Adrenal gland (tissue), 12 donors: Measurements from ENCODE around the gene ADCY2. TPM values are rescaled to one million over a fixed set of nuclear protein-coding genes. Genes with fewer than 3 reads are reported as not detected.

ENCODE experiments used
- DNase-seq, 7 donors: peaks; one replicate each; pipeline ENCODE4 v3.0.0-alpha.2; 2019 to 2020
- H3K27ac ChIP-seq, 5 donors: fragments of 200-600 bp; sonication (generic) in 4 of 5; 1 replicate in 3 of 5; 2 replicates in 2 of 5; pipeline versions ENCODE4 v1.5.1 to v1.8.0; 2016 to 2020; ENCODE audit warnings: mild to moderate bottlenecking in 1 of 5
- H3K27me3 ChIP-seq: fragments of 200-600 bp; 2 replicates; pipeline ENCODE4 v1.8.0; 2021
- H3K36me3 ChIP-seq, 2 donors: fragments of 200-600 bp; replicated peaks in 1 of 2; 1 replicate in 1 of 2; 2 replicates in 1 of 2; pipeline versions ENCODE4 v1.5.1 to v1.8.0; 2018 to 2022
- H3K4me1 ChIP-seq, 2 donors: fragments of 200-600 bp; replicated peaks in 1 of 2; 1 replicate in 1 of 2; 2 replicates in 1 of 2; pipeline versions ENCODE4 v1.5.1 to v1.8.0; 2018 to 2021
- H3K4me3 ChIP-seq, 4 donors: fragments of 200-600 bp; sonication (generic) in 3 of 4; one replicate each; pipeline ENCODE4 v1.5.1; 2016 to 2018
- H3K9me3 ChIP-seq, 3 donors: fragments of 200-600 bp; sonication (generic) in 1 of 3; replicated peaks in 1 of 3; 1 replicate in 2 of 3; 2 replicates in 1 of 3; pipeline versions ENCODE4 v1.5.1 to v1.8.0; 2016 to 2021
- CTCF ChIP-seq, 6 experiments: fragments of 450-650 bp in 4 of 6; fragments of 200-600 bp in 2 of 6; sonication (generic) in 1 of 6; IDR thresholded peaks; 1 replicate in 5 of 6; 2 replicates in 1 of 6; pipeline versions ENCODE4 v1.5.1 to v1.8.0; 2016 to 2021; ENCODE audit warnings: antibody characterized with exemption in 6 of 6, mild to moderate bottlenecking in 2 of 6, moderate library complexity in 1 of 6
- POLR2A ChIP-seq, 2 donors: fragments of 450-650 bp; IDR thresholded peaks; one replicate each; pipeline ENCODE4 v1.6.1; 2017; ENCODE audit warnings: antibody characterized with exemption in 2 of 2, mild to moderate bottlenecking in 2 of 2, moderate library complexity in 1 of 2
- WGBS, 4 donors: extraction: QIAGEN DNeasy Blood & Tissue Kit in 2 of 4; methylation state at CpG; one replicate each; pipeline versions ENCODE4 v1.1.5 to v1.1.7; 2013 to 2017; 5-methylcytosine and 5-hydroxymethylcytosine counted together
- intact Hi-C, 2 donors: fragments of 100-400 bp; cut with DNase I; formaldehyde crosslinking; loops; one replicate each; pipeline versions ENCODE4 v1.14.1 to v1.15.0; 2022 to 2023
- polyA plus RNA-seq, 3 donors: library from polyadenylated mRNA; stranded (reverse); fragments of 200-250 nt in 2 of 3; fragments of 350-450 nt in 1 of 3; fragmentation: Illumina TruSeq in 1 of 3; extraction: RNeasy Lipid Tissue Mini Kit (QIAGEN cat#74804) in 1 of 3; gene quantifications; one replicate each; pipeline ENCODE4 v1.2.3, GENCODE V29; 2013 to 2014
- total RNA-seq, 9 donors: library from RNA; depleted of rRNA in 4 of 9; stranded (reverse); fragments of >200 nt in 4 of 9; fragments of 120-200 nt in 1 of 9; fragmentation: NEBNext Ultra II Directional in 1 of 9; extraction: Animal tissue kit (Norgen Biotek cat#: 25700) in 1 of 9; gene quantifications; one replicate each; pipeline versions ENCODE4 v1.1.0 to v1.2.4, GENCODE V29; 2013 to 2023
- donor health status: healthy with polysubstance abuse.
- donor health status: Bipolar disorder and iron deficiency.
- donor health status: DM: yes; HTN: yes; CAD: no.
- donor health status: DM: no; HTN: no; CAD: no.
- donor health status: DM: no; HTN: no; CAD: no.
- donor health status: DM: yes; HTN: yes; CAD: no.

The ADCY2 gene
- total and polyA plus RNA-seq, 12 donors: 0.85 to 6.6 (median 2.3) TPM

- peaks cover 11 to 34% of the 10 kb centered on the region in 2 donors for H3K4me1 ChIP-seq
- DNase-seq: no peak
- H3K36me3 ChIP-seq: peaks cover 0 to 14% of the 10 kb centered on the region in 2 donors
- no peaks in the 10 kb centered on the region for H3K27me3 ChIP-seq
- no peaks in the 10 kb centered on the region for H3K9me3 ChIP-seq
- no peak overlapping the region for H3K4me3 ChIP-seq
- intact Hi-C loops: no loop called here
- WGBS, 4 donors: 82 to 100% (median 92%) methylated on average over 2 of the region's 2 CpGs
- TF ChIP-seq CTCF (IDR thresholded peaks at IDR 0.05) (no peak), POLR2A (IDR thresholded peaks at IDR 0.05) (no peak)
- H3K27ac ChIP-seq: no peak overlapping the region
Measured at GRCh38 chr5:7871653-7872052, 475.7 kb downstream of the ADCY2 start.

GRCh38 chr5:7872517-7873130, 476.7 kb downstream of the ADCY2 start:
- intact Hi-C loops: no loop called here
- no peaks in the 10 kb centered on the region for H3K27me3 ChIP-seq
- 77 to 87% (median 80%) methylated on average over 4 of the region's 4 CpGs for WGBS, 4 donors
- TF ChIP-seq POLR2A (IDR thresholded peaks at IDR 0.05): no peak
- no peak for TF ChIP-seq CTCF (IDR thresholded peaks at IDR 0.05)
- peaks cover 2 to 34% of the 10 kb centered on the region in 2 donors for H3K4me1 ChIP-seq
- H3K4me3 ChIP-seq: no peak overlapping the region
- no peak for DNase-seq
- H3K9me3 ChIP-seq: no peaks in the 10 kb centered on the region
- H3K27ac ChIP-seq: no peak overlapping the region
- H3K36me3 ChIP-seq: peaks cover 0 to 14% of the 10 kb centered on the region in 2 donors

DNA sequence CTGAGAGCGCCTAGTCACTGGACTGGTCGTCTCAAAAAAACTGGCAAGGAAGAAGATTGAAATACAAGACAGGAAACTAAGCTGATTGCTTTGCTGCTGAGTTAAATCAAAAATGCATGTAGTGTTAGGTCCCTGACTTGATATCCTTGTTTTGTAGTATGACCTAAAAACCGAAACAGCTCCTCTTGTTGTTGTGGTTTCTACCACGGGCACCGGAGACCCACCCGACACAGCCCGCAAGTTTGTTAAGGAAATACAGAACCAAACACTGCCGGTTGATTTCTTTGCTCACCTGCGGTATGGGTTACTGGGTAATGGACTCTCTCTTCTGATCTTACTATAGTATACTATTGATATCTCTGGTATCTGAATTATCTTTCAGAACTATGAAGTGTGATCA, 477.3 kb downstream of the ADCY2 start:
- 83 to 95% (median 91%) methylated on average over 9 of the region's 9 CpGs for WGBS, 4 donors
- intact Hi-C loops: no loop called here
- Histone ChIP-seq H3K27me3 (no peaks in the 10 kb centered on the region), H3K27ac (no peak overlapping the region), H3K36me3 (peaks cover 0 to 17% of the 10 kb centered on the region in 2 donors), H3K4me1 (peaks cover 5 to 34% of the 10 kb centered on the region in 2 donors), H3K4me3 (no peak overlapping the region), H3K9me3 (no peaks in the 10 kb centered on the region)
- no peak for DNase-seq
- TF ChIP-seq POLR2A (IDR thresholded peaks at IDR 0.05) (no peak), CTCF (IDR thresholded peaks at IDR 0.05) (no peak)

DNA sequence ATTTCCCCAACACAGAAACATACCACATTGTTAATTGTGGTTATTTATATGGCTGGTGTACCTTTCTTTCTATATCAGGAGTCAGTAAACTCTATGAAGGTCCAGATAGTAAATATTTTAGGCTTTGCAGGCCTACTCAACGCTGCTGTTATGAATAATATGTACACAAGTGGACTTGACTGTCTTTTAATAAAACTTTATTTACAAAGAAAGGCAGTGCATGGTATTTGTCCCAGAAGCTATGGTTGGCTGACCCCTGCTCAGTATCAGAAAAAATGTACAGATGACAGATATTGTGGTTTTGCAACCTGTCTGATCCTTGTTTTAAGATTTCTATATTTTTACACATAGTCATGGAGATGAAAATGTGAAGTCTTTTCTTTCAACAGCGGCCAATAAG, 478.7 kb downstream of the ADCY2 start:
- no peak for DNase-seq
- WGBS, 4 donors: 93 to 100% (median 98%) methylated on average over 2 of the region's 2 CpGs
- TF ChIP-seq CTCF (IDR thresholded peaks at IDR 0.05) (no peak), POLR2A (IDR thresholded peaks at IDR 0.05) (no peak)

More for the DNA sequence above, 478.7 kb downstream of the ADCY2 start:
- H3K4me3 ChIP-seq: no peak overlapping the region
- no peaks in the 10 kb centered on the region for H3K9me3 ChIP-seq
- no peak overlapping the region for H3K27ac ChIP-seq
- intact Hi-C loops: no loop called here
- peaks cover 0 to 28% of the 10 kb centered on the region in 2 donors for H3K36me3 ChIP-seq
- peaks cover 6 to 40% of the 10 kb centered on the region in 2 donors for H3K4me1 ChIP-seq
- H3K27me3 ChIP-seq: no peaks in the 10 kb centered on the region
